Activated T-helper 1 cell treated with anti-CD3 and anti-CD28 coated beads, Interleukin-2, amount 50 U/mL, for 16 hours (primary cell): ENCODE results near the gene ABTB2.

Source experiments
- DNase-seq, 2 donors: peaks; one replicate each; pipeline ENCODE4 v3.0.0-alpha.2; 2020; ENCODE audit warnings: low read depth in 1 of 2, low spot score in 1 of 2

ABTB2 gene

DNA sequence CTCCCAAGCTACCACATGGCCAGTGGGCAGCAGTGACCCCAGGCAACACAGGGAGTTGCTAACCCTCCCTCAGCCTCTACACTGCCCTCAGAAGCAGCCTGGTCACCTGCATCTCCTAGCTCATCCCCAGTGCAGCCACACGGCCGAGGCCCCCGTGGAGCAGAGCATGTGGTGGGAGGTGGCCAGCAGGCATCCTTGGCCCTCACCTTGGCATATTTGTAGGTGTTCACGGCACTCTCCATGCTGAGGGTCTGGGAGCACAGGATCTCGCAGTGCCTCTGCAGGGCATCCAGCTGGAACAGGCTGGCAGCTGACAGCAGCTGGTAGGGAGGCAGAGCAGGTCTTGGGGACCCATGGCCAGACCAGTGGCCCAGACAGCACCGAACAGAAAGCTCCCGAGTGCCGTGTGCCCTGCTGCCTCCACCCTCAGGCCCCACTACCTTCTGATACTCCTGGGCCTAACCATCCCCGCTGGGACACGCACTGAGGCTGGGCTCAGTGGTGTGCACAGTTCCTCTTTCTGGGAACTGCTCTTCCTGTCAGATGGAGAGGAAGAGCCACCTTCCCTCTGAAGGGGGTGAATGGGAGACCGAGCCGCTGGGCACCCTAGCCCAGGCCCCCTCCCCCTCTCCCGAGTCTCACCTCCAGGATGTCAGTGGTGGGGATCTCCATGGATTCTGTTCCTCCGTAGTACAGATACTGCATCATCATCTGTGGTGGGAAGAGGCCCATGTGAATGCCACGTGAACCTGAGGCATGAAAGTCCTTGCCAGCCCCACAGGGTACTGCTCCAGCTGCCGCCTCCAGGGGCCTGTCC, 203.5 kb downstream of the ABTB2 start:
- DNase-seq, result no peak

DNA sequence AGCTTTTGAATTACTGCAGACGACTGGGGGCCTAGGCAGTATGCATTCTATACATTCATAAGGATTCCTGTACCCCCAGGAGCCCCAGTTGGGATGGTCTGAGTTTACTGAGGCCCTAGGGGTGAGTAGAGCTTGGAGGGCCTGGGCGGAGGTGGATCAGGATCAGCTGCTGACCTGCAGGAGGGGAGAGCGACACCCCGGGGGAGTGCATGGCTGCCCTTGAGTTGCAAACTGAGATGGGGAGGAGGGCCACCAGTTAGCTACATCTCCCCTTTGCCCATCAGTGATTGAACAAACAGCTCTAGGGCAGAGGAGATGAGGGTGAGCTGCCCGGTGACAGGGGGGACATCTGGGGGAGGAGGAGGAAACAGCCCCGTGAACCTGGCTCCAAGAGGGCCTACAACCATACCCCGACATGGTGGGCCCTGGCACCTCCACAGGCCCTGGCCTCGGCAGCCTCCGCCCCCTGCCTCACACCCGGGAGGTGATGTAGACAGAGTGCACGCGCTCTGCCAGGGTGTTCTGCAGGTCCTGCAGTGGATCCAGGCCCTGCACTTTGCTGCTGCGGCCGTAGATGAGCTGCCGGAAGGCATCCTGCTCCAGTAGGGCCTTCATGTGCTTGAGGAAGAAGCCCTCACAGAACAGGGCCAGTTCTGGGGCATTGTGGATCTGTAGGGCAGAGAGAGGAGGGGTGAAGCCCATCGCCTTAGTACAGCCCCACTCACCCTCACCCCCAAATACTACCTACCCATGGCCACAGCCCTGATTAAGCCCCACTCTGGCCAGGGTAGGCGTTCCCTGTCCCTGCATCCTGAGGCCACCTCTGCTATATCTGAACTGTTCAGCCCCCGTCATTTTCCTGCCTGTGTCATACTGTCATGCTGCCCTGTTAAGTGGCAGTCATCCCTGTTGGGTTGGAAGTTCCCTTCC, 205.6 kb downstream of the ABTB2 start:
- no peak for DNase-seq

DNA sequence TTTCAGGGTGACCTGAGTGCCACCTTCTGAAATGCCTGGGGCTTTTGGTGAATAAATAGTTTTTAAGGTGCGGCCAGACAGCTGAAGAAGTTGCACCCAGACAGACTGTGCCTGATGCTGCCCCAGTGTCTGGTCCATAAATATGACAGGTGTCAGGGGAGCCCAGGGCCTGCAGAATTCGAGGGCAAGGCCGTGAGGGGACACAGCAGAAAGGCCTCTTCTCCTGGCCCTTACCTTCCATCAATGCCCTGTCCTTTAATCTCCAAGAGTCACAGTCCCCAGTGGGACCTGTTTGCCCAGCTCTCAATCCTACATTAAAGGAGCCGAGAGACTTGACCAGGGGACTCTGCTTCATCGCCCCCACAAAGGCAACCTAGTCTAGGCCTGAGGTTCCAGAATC, 206.6 kb downstream of the ABTB2 start:
- no peak for DNase-seq

DNA sequence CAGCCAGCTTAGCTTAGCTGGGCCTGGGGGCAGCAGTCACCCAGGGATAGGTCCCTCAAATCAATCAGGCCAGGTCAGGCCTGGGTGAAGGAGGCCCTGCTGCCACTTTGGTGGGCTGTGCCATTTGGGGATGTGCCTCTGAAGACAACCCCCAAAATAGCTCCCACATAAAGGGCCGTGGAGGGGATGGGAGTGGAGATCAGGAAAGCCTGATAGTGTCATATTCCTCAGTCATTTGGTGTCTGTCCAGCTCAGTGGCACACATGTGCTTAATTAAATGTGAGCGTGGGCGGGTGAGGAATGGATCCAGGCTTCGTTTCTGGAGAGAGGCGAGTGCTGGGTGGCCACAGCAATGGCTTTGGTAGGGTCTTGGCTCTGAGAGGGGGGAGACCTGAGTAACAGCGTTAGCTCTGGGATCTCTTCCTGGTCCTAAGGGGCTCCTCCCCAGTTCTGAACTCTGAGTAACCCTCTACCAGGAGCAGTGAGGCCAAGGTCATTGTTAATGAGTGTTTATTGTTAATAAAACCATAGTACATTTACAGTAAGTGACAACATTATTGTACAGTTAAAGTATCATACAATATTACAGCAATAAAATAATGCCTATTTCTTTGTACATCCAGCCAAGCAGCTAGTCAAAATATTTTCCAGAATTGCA, 207.2 kb downstream of the ABTB2 start:
- no peak for DNase-seq

DNA sequence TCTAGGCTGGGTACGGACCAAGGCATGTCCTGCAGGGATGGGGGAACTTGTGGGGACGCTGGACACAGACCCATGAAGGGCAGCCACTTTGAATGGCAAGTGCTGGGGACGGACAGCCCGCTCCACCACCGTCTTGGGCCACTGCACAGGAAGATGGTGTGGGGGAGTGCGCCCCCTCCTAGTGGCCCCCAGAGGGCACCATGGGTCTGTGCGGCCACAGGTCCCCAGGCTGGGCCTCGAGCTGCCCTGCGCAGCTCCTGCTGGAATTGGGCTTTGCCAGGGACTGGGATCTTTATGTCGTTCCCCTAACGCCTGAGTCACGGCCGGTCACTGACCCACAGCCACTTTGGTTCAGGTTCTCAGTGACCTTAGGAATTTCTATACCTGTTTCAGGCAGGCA, 208.0 kb downstream of the ABTB2 start:
- no peak for DNase-seq

DNA sequence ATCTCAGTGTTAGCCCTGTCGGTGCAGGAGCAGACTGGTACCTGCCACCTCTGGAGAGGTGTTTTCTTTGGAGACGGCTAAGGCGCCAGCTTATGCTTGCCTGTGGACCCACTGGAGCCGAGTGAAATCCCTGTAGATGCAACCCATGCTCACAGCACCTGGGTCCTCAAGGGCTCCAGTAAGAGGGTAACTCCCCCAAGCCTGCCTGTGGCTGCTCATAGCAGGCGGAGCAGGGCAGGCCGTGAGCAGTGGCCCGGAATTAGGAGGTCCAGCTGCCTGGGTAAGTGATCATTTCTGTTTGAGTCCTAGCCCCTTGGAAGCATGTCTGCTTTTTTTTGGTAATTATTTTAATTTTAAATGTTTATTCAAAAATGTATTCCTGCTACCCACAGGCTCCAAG, 208.5 kb downstream of the ABTB2 start:
- no peak for DNase-seq

DNA sequence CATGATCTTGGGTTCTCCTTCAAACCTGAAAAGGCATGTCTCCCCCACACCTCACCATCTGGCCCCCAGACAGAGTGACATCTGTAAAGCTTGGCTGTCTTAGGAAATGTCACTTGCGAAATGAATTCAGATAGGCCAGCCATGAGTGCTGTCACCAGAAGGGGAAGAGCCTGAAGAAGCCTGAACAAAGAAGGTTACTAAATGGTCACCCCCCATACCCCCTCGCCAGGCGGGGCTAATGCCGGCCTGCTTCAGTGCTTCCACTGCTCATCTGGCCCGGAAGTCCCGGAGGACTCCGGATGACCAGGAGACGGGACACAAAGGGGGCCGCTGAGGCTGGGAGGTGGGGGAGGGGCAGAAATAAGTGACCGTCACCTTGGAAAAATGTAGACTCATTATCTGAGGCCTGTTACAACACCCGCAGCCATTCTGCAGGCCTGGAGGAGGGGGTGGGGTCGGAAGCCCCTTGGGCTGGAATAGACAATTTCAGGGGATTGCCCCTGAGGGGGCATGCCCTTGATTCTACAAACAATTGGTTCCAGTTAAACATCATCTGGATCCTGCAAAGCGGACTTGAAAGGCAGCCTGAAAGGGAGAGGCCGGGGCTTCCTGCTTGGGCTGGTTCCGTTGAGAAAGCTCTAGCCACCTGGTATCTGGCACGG, 209.2 kb downstream of the ABTB2 start:
- DNase-seq, result no peak

DNA sequence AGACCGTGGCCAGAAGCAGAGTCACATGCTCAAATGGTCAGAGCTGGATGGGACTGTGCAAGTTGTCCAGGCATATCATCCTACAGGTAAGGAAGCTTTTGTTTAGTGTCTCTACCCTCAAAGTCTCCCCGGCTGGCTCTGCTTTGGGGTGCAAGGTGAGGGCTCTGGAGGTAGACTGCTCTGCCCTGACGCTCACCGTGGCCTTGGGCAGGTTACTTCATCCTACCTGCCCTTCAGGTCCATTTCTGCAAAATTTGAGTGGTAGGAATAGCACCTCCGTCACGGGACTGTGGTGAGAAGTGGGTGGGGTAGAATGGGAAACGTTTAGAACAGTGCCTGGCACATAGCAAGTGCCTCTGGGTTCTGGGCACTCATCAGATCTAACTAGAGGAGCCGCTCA, 210.2 kb downstream of the ABTB2 start:
- DNase-seq, result no peak

DNA sequence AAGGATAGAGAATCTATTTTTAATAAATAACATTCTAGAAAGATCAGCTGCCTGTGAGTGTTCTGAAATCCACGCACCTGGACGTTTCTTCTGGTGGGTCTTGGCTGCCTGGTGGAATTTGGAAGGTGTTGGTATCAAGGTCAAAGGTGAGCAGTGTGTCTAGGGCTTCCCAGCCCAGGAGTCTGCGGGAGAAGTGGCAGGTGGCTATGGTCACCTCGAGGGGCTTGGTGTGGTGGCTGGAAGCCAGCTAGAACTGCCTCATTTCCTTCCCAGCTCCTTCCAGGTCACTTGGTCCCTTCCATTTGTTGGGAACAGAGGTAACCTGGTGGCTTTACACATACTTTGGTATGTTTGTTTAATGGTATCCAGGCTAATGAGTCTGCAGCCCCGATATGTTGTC, 210.9 kb downstream of the ABTB2 start:
- DNase-seq, result no peak

DNA sequence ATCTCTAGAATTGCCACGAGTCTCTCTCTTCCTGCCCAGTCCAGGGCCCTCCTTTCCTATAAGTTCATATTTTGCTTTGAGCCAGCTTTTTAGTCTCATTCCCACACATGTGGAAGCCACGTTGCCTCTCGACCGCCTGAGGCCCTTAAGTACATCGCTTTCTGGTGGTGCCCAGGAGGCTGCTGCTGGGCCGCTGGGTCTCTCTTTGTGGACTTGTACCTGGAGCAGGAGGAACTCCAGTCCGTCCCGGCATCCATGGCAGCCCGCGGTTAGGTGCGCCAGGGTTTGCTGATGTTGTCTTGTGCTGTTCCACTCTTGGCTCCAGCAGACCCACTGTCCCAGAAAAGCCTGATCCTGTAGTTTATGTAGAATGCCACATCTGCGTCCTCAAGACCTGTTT, 211.4 kb downstream of the ABTB2 start:
- DNase-seq, result no peak

DNA sequence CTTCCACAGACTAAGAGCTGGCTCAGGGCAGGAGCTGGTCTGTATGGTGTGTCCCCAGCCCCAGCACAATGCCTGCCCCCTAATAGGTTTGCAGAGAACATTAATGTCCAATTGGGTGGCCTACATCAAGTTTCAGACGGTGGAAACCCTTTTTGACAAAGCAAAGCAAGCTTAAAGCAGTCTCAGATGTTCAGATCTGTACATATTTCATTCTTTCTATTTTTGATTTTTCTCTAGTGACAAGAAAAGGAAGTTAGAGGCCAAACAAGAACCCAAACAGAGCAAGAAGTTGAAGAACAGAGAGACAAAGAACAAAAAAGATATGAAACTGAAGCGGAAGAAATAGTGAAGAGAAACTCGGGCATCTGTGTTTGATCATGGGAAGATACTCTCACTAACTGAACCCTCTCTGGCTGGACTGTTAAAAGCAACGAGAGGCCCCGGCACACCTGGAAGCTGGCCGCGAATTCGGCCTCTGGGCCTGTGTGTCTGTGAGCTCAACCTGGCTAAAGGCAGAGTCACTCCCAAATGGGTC, 211.9 kb downstream of the ABTB2 start:
- DNase-seq, result no peak

DNA sequence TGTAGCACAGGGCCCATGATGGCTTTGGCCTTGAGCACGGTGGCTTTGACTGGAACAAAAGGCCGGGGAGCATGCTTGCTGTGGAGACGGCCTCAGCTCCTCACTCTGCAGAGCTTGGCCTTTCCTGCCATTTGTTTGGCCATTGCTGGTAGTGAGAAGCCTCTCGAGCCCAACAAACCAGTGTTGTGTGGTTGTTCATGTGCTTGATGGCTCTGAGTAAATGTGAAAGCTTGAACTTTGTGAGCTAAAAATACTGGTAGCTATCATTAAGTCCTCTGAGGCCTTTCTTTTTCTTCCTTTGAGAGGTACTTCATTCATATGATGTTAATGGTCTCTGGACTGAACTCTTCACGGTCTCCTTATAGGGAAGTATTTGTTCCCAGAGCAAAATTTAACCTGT, 212.7 kb downstream of the ABTB2 start:
- no peak for DNase-seq

DNA sequence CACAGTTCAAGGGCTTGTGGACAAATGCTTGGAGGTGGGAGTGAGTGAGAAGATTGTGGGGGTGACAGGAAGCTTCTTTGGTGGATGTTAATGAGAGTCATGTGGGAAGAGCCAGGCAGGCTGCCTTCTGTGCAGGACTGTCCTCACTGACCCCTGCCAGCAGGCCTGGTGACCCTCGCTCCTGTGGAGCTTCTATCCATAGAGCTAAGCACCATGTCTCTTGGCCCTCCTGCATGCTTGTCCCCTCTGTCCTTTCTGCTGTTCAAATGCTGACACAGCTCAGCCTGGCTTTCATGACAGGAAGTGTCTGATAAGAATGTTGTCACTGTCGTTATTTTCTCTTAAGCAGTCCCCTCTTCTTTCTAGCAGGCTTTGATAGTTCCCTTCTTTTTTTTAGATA, 214.8 kb downstream of the ABTB2 start:
- no peak for DNase-seq

DNA sequence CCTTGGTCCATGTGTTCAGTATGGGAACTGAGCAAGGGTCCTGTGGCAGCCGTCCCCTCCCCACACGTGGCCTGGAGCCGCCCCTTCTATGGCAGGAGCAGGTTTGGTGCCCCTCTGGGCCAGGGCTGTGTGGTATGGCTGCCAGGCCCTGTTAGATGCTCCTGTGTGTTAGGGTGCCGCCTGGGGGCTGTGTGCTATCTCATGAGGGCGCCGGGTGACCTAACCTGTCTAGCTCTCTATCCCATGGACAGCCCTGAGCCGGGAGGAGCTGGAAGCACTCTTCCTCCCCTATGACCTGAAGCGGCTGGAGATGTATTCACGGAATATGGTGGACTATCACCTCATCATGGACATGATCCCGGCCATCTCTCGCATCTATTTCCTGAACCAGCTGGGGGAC, 217.7 kb downstream of the ABTB2 start:
- no peak for DNase-seq

DNA sequence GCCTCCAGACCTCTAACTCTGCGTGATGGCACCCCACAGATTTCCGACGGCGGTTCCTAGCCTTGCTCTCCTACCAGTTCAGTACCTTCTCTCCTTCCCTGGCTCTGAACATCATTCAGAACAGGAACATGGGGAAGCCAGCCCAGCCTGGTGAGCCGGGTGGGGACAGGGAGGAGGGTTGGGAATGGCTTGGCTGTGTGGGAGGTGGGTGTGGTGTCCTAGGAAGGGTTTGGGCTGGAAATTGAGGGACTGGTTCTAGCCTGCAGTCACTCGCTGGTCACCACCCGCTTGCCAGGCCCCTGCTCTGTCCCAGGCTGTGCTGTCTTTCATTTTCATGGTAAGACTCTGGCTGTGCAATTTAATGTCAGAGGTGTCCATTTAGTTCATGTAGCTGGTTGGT, 218.5 kb downstream of the ABTB2 start:
- no peak for DNase-seq

DNA sequence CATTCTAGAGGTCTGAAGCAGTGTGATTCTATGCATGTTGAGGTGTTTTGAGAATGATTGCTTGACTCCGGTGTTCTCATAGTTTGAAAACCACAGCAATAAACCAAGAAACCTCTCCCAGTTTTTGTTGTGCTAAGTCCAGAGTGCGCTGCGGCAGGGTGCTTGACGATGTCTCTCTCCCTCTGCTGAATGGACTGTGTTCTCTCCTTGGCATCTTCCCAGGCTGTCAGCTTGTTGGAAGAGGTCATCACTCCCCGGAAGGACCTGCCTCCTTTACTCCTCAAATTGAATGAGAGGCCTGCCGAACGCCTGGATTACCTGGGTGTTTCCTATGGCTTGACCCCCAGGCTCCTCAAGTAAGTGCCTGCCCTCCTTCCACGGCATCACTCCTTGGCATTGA, 221.4 kb downstream of the ABTB2 start:
- DNase-seq, result no peak

DNA sequence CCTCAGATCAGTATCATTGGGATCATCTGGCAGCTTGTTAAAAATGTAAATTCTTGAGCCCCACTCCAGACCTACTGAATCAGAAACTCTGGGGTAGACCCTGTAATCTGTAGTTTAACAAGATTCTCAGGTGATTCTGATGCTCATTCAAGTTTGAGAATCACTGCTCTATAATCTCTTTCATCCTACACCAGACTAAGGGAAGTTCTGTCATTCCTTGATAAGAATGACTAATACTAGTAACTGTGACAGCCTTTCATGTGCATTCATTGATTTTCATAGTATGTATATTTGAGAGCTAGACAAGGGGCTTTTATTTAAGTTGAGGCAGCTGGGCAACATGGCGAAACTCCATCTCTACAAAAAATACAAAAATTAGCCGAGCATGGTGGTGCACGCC, 222.4 kb downstream of the ABTB2 start:
- no peak for DNase-seq

DNA sequence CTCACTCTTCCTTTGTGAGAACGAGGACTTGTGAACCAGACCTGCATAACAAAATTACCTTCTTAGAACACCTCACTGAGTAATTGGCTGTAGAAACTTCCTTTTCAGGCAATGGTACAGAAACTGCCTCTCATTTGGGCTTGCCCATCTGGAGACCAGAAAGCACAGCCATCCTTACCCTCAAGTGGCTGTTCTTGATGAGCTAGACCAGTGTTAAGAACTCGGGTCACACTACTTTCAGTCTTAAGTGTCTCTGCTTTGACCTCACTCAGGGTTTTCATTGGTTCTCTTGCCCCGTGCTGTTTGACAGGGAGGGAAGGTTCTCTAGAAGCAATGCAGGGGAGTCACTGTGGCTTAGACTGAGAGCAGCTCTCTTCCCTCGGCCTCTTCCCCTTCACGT, 223.0 kb downstream of the ABTB2 start:
- no peak for DNase-seq

DNA sequence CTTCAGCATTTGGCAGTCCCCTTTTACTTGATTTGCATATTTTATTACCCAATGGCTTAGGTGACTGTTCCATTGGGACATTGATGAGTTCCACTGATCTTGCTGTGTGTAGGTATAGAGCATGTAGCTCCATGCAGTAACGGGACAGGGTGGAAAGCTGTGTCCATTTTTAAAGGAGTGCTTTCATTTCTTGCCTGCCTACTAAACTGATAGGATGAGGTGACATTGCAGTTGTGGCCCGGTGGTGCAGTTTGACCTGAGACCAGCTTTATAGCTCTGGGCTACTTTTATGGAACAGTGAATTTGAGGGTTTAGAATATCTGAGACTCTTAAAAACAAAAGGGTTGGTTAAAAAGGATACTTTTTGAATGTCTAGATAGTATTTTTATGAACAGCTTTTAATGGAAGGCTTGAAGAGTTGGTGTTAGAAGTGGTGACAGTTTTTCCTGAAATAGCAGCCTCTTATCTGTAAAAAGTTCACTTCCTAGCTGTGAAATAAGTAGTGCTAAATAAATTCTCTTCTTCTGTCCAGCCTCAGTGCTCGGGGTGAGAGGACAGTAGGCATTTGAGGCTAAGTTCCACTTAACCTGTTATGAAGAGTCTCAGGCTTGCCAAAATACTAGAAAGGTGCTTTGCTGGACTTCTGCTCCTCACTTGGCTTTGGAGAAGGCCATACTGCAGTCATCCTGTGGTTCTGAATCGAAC, 225.4 kb downstream of the ABTB2 start:
- DNase-seq, result no peak

DNA sequence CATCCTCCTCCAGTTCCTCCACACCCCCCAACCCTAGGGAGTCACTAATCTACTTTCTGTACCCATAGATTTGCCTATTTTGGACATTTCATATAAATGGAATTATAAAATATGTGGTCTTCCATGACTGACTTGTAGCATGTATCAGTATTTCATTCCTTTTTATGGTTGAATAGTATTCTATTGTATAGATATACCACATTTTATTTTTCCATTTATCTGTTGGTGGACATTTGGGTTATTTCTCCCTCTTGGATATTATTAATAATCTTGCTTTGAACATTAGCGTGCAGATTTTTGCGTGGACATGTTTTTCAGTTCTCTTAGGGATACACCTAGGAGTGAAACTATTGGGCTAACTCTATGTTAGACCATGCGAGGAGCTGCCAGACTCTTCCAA, 229.0 kb downstream of the ABTB2 start:
- no peak for DNase-seq
